GM12872 (cell line): Measurements from ENCODE around the gene PLEKHA1.

Experiments
- CTCF ChIP-seq: IDR thresholded peaks from 3 replicates; pipeline ENCODE4 v1.5.1; 2011; ENCODE audit warnings: low read depth, mild to moderate bottlenecking, low read length, moderate library complexity; ENCODE audit not compliant: insufficient read depth

Gene PLEKHA1

DNA sequence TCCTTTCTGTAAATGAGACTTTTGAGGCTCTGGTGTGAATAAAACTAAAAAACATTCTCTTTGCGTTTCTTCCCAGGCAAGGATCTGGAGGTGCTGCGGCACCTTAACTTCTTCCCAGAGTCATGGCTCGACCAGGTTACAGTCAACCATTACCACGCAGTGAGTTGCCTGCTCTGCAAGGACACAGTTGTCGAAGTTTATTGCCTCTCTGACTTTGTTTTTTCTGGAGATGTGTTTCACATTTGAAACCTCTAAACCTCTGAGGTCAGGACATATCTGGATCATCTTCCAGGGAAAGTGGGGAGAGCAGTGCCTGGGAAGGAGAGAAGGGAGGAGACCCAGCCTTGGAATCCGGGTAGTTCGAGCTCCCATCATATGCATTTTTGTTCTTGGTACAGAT, 43.4 kb upstream of the PLEKHA1 start:
- no peak for TF ChIP-seq CTCF

DNA sequence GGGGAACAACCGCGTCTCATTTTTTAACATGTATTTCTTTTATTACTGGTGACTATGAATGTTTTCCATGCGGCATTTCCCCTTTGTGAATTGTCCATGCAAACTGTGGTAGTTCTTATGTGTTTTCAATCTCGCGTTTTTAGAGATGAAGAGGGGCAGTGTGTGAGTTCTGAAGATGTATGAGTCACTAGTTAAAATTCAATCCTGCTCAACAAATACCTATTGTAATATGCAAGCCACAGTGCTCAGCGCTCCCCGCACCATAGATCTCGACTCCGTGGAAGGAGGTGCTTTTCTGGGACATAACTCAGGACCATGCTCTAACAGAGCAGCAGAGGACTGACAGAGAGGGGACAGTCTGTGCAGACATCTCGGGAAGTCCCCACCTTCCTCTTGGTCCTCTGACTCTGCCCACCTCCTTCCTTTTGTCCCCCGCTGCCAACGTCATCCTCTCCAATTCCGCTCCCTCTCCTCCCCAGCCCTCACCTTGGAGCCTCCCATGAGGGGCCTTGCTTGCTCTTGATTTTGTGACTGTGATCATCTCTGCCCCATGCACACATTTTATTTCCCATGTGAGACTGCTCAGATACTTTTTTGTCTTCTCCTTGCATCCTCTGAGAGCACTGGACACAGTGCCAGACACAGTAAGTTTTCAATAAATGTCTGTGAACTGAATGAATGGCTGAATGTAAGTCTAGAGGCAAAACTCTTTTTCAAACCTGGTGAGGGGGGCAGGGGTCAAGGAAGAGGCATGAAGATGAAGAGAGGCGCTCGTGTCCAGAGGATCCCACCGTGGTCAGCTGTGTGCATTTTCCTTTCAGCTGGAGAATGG, 42.7 kb upstream of the PLEKHA1 start:
- no peak for TF ChIP-seq CTCF

- no peak for TF ChIP-seq CTCF
Observed at GRCh38 chr10:122333037-122333436, 41.5 kb upstream of the PLEKHA1 start.

DNA sequence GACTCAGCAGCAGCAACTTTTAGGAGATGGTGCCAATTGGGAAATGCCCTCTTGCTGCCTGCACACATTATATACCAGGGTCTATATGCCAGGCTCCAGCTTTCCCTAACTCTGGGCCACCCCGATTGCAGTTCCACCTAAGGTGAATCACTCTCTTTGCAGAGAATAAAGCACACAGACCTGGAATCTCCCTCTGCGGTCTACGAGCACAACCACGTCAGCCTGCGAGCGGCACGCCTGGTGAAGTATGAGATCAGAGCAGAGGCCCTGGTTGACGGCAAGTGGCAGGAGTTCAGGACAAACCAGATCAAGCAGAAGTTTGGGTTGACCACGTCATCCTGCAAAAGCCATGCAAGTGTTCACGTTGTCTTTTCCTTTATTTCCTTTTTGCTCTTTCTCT, 38.2 kb upstream of the PLEKHA1 start:
- TF ChIP-seq CTCF: no peak

DNA sequence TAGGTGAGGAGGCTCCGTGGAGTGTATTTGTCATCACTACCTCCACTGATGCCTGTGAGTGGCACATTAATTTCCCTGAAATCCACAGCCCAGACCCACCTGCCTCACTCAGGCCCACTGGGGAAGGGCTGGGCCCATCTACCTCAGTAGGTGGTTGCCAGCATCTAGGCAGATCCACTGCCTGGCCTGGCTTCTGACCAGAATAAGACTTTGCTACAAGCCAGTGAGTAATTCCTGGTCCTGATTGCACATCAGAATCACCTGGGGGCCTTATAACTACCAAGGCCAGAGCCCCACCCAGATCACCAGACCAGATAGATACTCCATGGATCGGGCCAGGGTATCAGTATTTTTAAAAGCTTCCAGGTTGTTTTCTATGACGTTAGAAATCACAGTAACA, 37.5 kb upstream of the PLEKHA1 start:
- TF ChIP-seq CTCF: no peak

GRCh38 chr10:122338609-122339441, 35.7 kb upstream of the PLEKHA1 start:
- no peak for TF ChIP-seq CTCF

GRCh38 chr10:122341141-122341810, 33.2 kb upstream of the PLEKHA1 start:
- no peak for TF ChIP-seq CTCF
